PFSK-1 (cell line): Measurements from ENCODE around the gene GPR17.

Experiments used
- FOXP2 ChIP-seq: optimal IDR thresholded peaks from 2 replicates; pipeline ENCODE3; 2011; ENCODE audit warnings: borderline replicate concordance, control low read depth, inconsistent platforms; ENCODE audit not compliant: insufficient read depth; ENCODE audit errors: extremely low read length, extremely low read depth
- POLR2AphosphoS5 ChIP-seq: IDR thresholded peaks from 2 replicates; pipeline ENCODE4 v1.6.1; 2012; ENCODE audit warnings: low read depth, mild to moderate bottlenecking, control low read depth, low read length, moderate library complexity
- REST ChIP-seq, 2 experiments: IDR thresholded peaks; 2 replicates each; pipeline versions ENCODE4 v1.6.1 to v1.8.0; 2011 to 2012; ENCODE audit warnings: low read depth in 2 of 2, low read length in 2 of 2, control low read depth in 1 of 2, inconsistent platforms in 1 of 2, mild to moderate bottlenecking in 1 of 2, moderate library complexity in 1 of 2; ENCODE audit not compliant: insufficient read depth in 1 of 2
- SIN3A ChIP-seq: IDR thresholded peaks from 2 replicates; pipeline ENCODE4 v1.6.1; 2012; ENCODE audit warnings: mild to moderate bottlenecking, low read length, moderate library complexity, borderline replicate concordance; ENCODE audit not compliant: insufficient read depth
- TAF1 ChIP-seq: IDR thresholded peaks from 2 replicates; pipeline ENCODE4 v1.6.1; 2012; ENCODE audit warnings: low read length, control low read depth, borderline replicate concordance; ENCODE audit not compliant: insufficient read depth

- no peak for TF ChIP-seq POLR2AphosphoS5
- TF ChIP-seq SIN3A, result no peak
- TF ChIP-seq REST (IDR thresholded peaks at IDR 0.05; ENCODE audit: insufficient read depth in 1 of 2, low read depth in 2 of 2, low read length in 2 of 2), result no peak
- no peak for TF ChIP-seq TAF1
- TF ChIP-seq FOXP2, result no peak
These were observed 2.4 kb downstream of the GPR17 start for GRCh38 chr2:127648321-127648720.
